PC-9 (cell line): ENCODE results near the gene STBD1. TPM values are rescaled to one million over a fixed set of nuclear protein-coding genes. Genes with fewer than 3 reads are reported as not detected.

ENCODE experiments used
- BruUV-seq: library from RNA; stranded (reverse); fragments of 400-500 nt; replicated peaks from 2 replicates; lab custom pipeline; 2021; lab: Mats Ljungman, UMichigan
- CTCF ChIA-PET: fragments of 300-600 bp; sonication (Branson Sonifier 250); formaldehyde crosslinking; loops from one replicate; lab custom pipeline; 2022; ENCODE audit warnings: antibody characterized with exemption; lab: Charles Lee
- POLR2A ChIA-PET: fragments of 300-600 bp; sonication (Branson Sonifier 250); formaldehyde crosslinking; loops from one replicate; lab custom pipeline; 2022; ENCODE audit warnings: antibody characterized with exemption; ENCODE audit not compliant: unreplicated experiment; lab: Charles Lee
- DNase-seq, 2 experiments: peaks; one replicate each; pipeline versions ENCODE4 v3.0.0 to v3.0.0-alpha.2; 2015 to 2022; ENCODE audit warnings: mixed read lengths in 1 of 2
- H2AFZ ChIP-seq: fragments of 200-600 bp; sonication (generic); 2 replicates; pipeline ENCODE4 v1.8.1; 2017; ENCODE audit warnings: antibody characterized with exemption
- H3F3A ChIP-seq: fragments of 200-600 bp; sonication (generic); 2 replicates; pipeline ENCODE4 v1.8.1; 2017; ENCODE audit warnings: antibody characterized with exemption, mild to moderate bottlenecking, low read depth; ENCODE audit not compliant: insufficient read depth
- H3K27ac ChIP-seq: fragments of 200-600 bp; sonication (generic); 2 replicates; pipeline ENCODE4 v1.6.1; 2016; ENCODE audit warnings: mixed run types
- H3K27me3 ChIP-seq: fragments of 200-600 bp; sonication (generic); 2 replicates; pipeline ENCODE4 v1.6.1; 2016; ENCODE audit warnings: low read depth, mixed run types; ENCODE audit not compliant: insufficient read depth
- H3K36me3 ChIP-seq: fragments of 200-600 bp; sonication (generic); 2 replicates; pipeline ENCODE4 v1.6.1; 2016; ENCODE audit warnings: low read depth, mixed run types
- H3K4me1 ChIP-seq: fragments of 200-600 bp; sonication (generic); replicated peaks from 2 replicates; pipeline ENCODE4 v1.6.1; 2016; ENCODE audit warnings: mixed run types; ENCODE audit not compliant: insufficient read depth
- H3K4me2 ChIP-seq: fragments of 200-600 bp; sonication (generic); 2 replicates; pipeline ENCODE4 v1.6.1; 2017; ENCODE audit warnings: mixed run types
- H3K4me3 ChIP-seq: fragments of 200-600 bp; sonication (generic); 2 replicates; pipeline ENCODE4 v1.6.1; 2016; ENCODE audit warnings: mixed run types
- H3K79me2 ChIP-seq: fragments of 200-600 bp; sonication (generic); 2 replicates; pipeline ENCODE4 v1.6.1; 2017; ENCODE audit warnings: low read depth, mixed run types
- H3K9me2 ChIP-seq: fragments of 200-600 bp; sonication (generic); 2 replicates; pipeline ENCODE4 v1.8.1; 2017; ENCODE audit warnings: mild to moderate bottlenecking; ENCODE audit not compliant: insufficient read depth
- H3K9me3 ChIP-seq: fragments of 200-600 bp; sonication (generic); 2 replicates; pipeline ENCODE4 v1.8.1; 2016; ENCODE audit warnings: low read depth; ENCODE audit not compliant: insufficient read depth
- H4K20me1 ChIP-seq: fragments of 200-600 bp; sonication (generic); 2 replicates; pipeline ENCODE4 v1.8.1; 2017; ENCODE audit not compliant: insufficient read depth
- CTCF ChIP-seq: fragments of 200-600 bp; sonication (generic); conservative IDR thresholded peaks from 2 replicates; pipeline ENCODE4 v1.6.1; 2017; ENCODE audit warnings: mixed run types, antibody characterized with exemption, mild to moderate bottlenecking, moderate library complexity
- EZH2 ChIP-seq: fragments of 200-600 bp; sonication (generic); IDR thresholded peaks from 2 replicates; pipeline ENCODE4 v1.8.0; 2017; ENCODE audit warnings: antibody characterized with exemption, low read depth
- intact Hi-C: fragments of 100-400 bp; cut with micrococcal nuclease; formaldehyde crosslinking; loops from one replicate; pipeline ENCODE4 v1.10.0; 2022; ENCODE audit not compliant: unreplicated experiment
- total RNA-seq: library from RNA; stranded (reverse); gene quantifications from 2 replicates; pipeline ENCODE4 v1.2.3, GENCODE V29; 2021

STBD1 gene
- total RNA-seq, 1 experiment from 2014 or later, result 1.8 TPM

GRCh38 chr4:76322236-76322635, 15.7 kb downstream of the STBD1 start:
- no TSS peak for BruUV-seq

GRCh38 chr4:76325072-76325471, 18.5 kb downstream of the STBD1 start:
- Histone ChIP-seq H3K4me3 (no peak overlapping the region), H2AFZ (no peak overlapping the region), H3K9me2 (no peaks in the 10 kb centered on the region), H3K79me2 (no peaks in the 10 kb centered on the region), H4K20me1 (no peaks in the 10 kb centered on the region), H3K27me3 (no peaks in the 10 kb centered on the region), H3K36me3 (no peaks in the 10 kb centered on the region), H3F3A (no peaks in the 10 kb centered on the region), H3K27ac (no peak overlapping the region), H3K4me1 (no peaks in the 10 kb centered on the region), H3K9me3 (no peaks in the 10 kb centered on the region; the same call in 1 of the 2 replicates), H3K4me2 (no peak overlapping the region)
- DNase-seq, result no peak
- BruUV-seq, result no TSS peak
- POLR2A ChIA-PET, result no interaction called here
- CTCF ChIA-PET, result no interaction called here
- intact Hi-C loops, result no loop called here
- TF ChIP-seq EZH2 (no peak), CTCF (no peak)

More at GRCh38 chr4:76322236-76322635, 15.7 kb downstream of the STBD1 start:
- CTCF ChIA-PET, result interaction anchor here (0.6 kb wide), 1 partner anchor 198 kb away, joined by 5 read pairs; no protein-coding TSS in a partner anchor
- Histone ChIP-seq H3K27ac (no peak overlapping the region), H3K4me2 (no peak overlapping the region), H3K27me3 (no peaks in the 10 kb centered on the region), H3K9me3 (no peaks in the 10 kb centered on the region; the same call in 1 of the 2 replicates), H3K9me2 (no peaks in the 10 kb centered on the region), H3K4me3 (no peak overlapping the region), H3F3A (no peaks in the 10 kb centered on the region), H3K36me3 (no peaks in the 10 kb centered on the region), H3K79me2 (no peaks in the 10 kb centered on the region), H2AFZ (no peak overlapping the region), H4K20me1 (no peaks in the 10 kb centered on the region), H3K4me1 (no peaks in the 10 kb centered on the region)
- DNase-seq, result no peak
- TF ChIP-seq EZH2, result no peak
- no peak for TF ChIP-seq CTCF
- POLR2A ChIA-PET, result no interaction called here
- intact Hi-C loops, result no loop called here

- ChIA-PET CTCF (no interaction called here), POLR2A (no interaction called here)
- H3K27me3 ChIP-seq, result no peaks in the 10 kb centered on the region
- DNase-seq, result no peak
- no peaks in the 10 kb centered on the region for H3K9me2 ChIP-seq
- H3K4me1 ChIP-seq, result no peaks in the 10 kb centered on the region
- H3K4me2 ChIP-seq, result no peak overlapping the region
- no peak overlapping the region for H2AFZ ChIP-seq
- no peaks in the 10 kb centered on the region for H3F3A ChIP-seq
- no peaks in the 10 kb centered on the region for H4K20me1 ChIP-seq
- no peak for TF ChIP-seq CTCF
- TF ChIP-seq EZH2, result no peak
- no peaks in the 10 kb centered on the region; the same call in 1 of the 2 replicates for H3K9me3 ChIP-seq
- no peak overlapping the region for H3K27ac ChIP-seq
- BruUV-seq, result no TSS peak
- H3K36me3 ChIP-seq, result no peaks in the 10 kb centered on the region
- intact Hi-C loops, result no loop called here
- no peaks in the 10 kb centered on the region for H3K79me2 ChIP-seq
- no peak overlapping the region for H3K4me3 ChIP-seq
These were observed 20.0 kb downstream of the STBD1 start for GRCh38 chr4:76326515-76326914.
